IMR-90 (cell line): ENCODE data around the gene BRF1. TPM values are rescaled to one million over a fixed set of nuclear protein-coding genes. Genes with fewer than 3 reads are reported as not detected.

ENCODE experiments used
- ATAC-seq: fragments of 200-7000 bp; cut with Tn5 transposase; 2 replicates; pipeline ENCODE4 v1.9.1; 2020; ENCODE audit warnings: low read depth, mild to moderate bottlenecking, moderate library complexity
- BruUV-seq: library from RNA; stranded (reverse); fragments of 400-500 nt; replicated peaks from 2 replicates; lab custom pipeline; 2021; lab: Mats Ljungman, UMichigan
- CTCF ChIA-PET: fragments of 300-600 bp; formaldehyde crosslinking; extraction: SDS; loops from one replicate; lab custom pipeline; 2021; ENCODE audit warnings: antibody characterized with exemption; lab: Yijun Ruan, JAX
- POLR2A ChIA-PET: fragments of 300-600 bp; sonication (Branson Sonifier 250); formaldehyde crosslinking; loops from one replicate; lab custom pipeline; 2022; ENCODE audit warnings: antibody characterized with exemption; ENCODE audit not compliant: unreplicated experiment; lab: Charles Lee
- DNase-seq: peaks from one replicate; pipeline ENCODE4 v3.0.0; 2013
- H2AFZ ChIP-seq: replicated peaks from 2 replicates; pipeline ENCODE3; 2013; ENCODE audit warnings: low read length, mild to moderate bottlenecking; ENCODE audit not compliant: poor library complexity
- H2AK5ac ChIP-seq: 2 replicates; pipeline ENCODE4 v1.6.1; 2013; ENCODE audit warnings: low read depth, low read length, inconsistent platforms
- H2AK9ac ChIP-seq: replicated peaks from 2 replicates; pipeline ENCODE3; 2013; ENCODE audit warnings: mild to moderate bottlenecking, low read depth, low read length, moderate library complexity; ENCODE audit not compliant: poor library complexity
- H2BK120ac ChIP-seq: 2 replicates; pipeline ENCODE4 v1.6.1; 2013; ENCODE audit warnings: low read depth, low read length, inconsistent platforms
- H2BK15ac ChIP-seq: 3 replicates; pipeline ENCODE4 v1.6.1; 2013; ENCODE audit warnings: low read depth, low read length, inconsistent platforms
- H2BK20ac ChIP-seq: 2 replicates; pipeline ENCODE4 v1.6.1; 2013; ENCODE audit warnings: low read depth, mild to moderate bottlenecking, inconsistent platforms, low read length, moderate library complexity
- H2BK5ac ChIP-seq: 2 replicates; pipeline ENCODE4 v1.6.1; 2013; ENCODE audit warnings: mild to moderate bottlenecking, low read depth, low read length, inconsistent platforms; ENCODE audit not compliant: poor library complexity, severe bottlenecking
- H3K14ac ChIP-seq: replicated peaks from 2 replicates; pipeline ENCODE4 v1.6.1; 2013; ENCODE audit warnings: low read depth, low read length, inconsistent platforms
- H3K18ac ChIP-seq: 2 replicates; pipeline ENCODE4 v1.6.1; 2013; ENCODE audit warnings: low read depth, low read length, control low read depth
- H3K23ac ChIP-seq: 2 replicates; pipeline ENCODE4 v1.6.1; 2013; ENCODE audit warnings: low read depth, low read length, inconsistent platforms
- H3K27ac ChIP-seq: 2 replicates; pipeline ENCODE4 v1.5.1; 2013; ENCODE audit warnings: mild to moderate bottlenecking, control low read depth, low read length; ENCODE audit not compliant: insufficient read depth
- H3K27me3 ChIP-seq: 2 replicates; pipeline ENCODE4 v1.6.1; 2013; ENCODE audit warnings: low read length; ENCODE audit not compliant: control insufficient read depth, insufficient read depth
- H3K36me3 ChIP-seq: 2 replicates; pipeline ENCODE4 v1.6.1; 2013; ENCODE audit warnings: low read length, mixed read lengths; ENCODE audit not compliant: control insufficient read depth, insufficient read depth
- H3K4ac ChIP-seq: 2 replicates; pipeline ENCODE4 v1.6.1; 2013; ENCODE audit warnings: low read depth, low read length, inconsistent platforms
- H3K4me1 ChIP-seq: 2 replicates; pipeline ENCODE4 v1.6.1; 2013; ENCODE audit warnings: low read length, mixed read lengths; ENCODE audit not compliant: control insufficient read depth, insufficient read depth
- H3K4me2 ChIP-seq: 2 replicates; pipeline ENCODE4 v1.6.1; 2013; ENCODE audit warnings: low read depth, mild to moderate bottlenecking, control low read depth, low read length, moderate library complexity
- H3K4me3 ChIP-seq: 2 replicates; pipeline ENCODE4 v1.5.1; 2013; ENCODE audit warnings: low read depth, mild to moderate bottlenecking, control low read depth, low read length, moderate library complexity; ENCODE audit not compliant: insufficient read depth
- H3K56ac ChIP-seq: 2 replicates; pipeline ENCODE4 v1.6.1; 2013; ENCODE audit warnings: low read length, inconsistent platforms; ENCODE audit not compliant: insufficient read depth; ENCODE audit errors: extremely low read depth
- H3K79me1 ChIP-seq, 2 experiments: 2 replicates each; pipeline ENCODE4 v1.6.1; 2013; ENCODE audit warnings: low read length in 2 of 2, inconsistent platforms in 1 of 2, low read depth in 1 of 2
- H3K9ac ChIP-seq: 2 replicates; pipeline ENCODE4 v1.6.1; 2013; ENCODE audit warnings: low read depth, low read length, control low read depth
- H3K9me1 ChIP-seq: 2 replicates; pipeline ENCODE4 v1.6.1; 2013; ENCODE audit warnings: low read length, inconsistent platforms; ENCODE audit not compliant: insufficient read depth
- H3K9me3 ChIP-seq: 2 replicates; pipeline ENCODE4 v1.6.1; 2013; ENCODE audit warnings: low read length; ENCODE audit not compliant: control insufficient read depth, insufficient read depth
- H4K20me1 ChIP-seq: 2 replicates; pipeline ENCODE4 v1.6.1; 2013; ENCODE audit warnings: low read length, inconsistent platforms; ENCODE audit not compliant: insufficient read depth
- H4K5ac ChIP-seq: 2 replicates; pipeline ENCODE4 v1.6.1; 2013; ENCODE audit warnings: mild to moderate bottlenecking, low read depth, low read length, control low read depth
- H4K8ac ChIP-seq, 2 experiments: 2 replicates each; pipeline ENCODE4 v1.6.1; 2013; ENCODE audit warnings: low read depth in 2 of 2, low read length in 2 of 2, control low read depth in 1 of 2, inconsistent platforms in 1 of 2
- H4K91ac ChIP-seq: 2 replicates; pipeline ENCODE4 v1.6.1; 2013; ENCODE audit warnings: low read depth, low read length, inconsistent platforms; ENCODE audit not compliant: insufficient read depth
- BHLHE40 ChIP-seq: fragments of 150-350 bp; IDR thresholded peaks from 2 replicates; pipeline ENCODE4 v1.6.1; 2016; ENCODE audit warnings: mild to moderate bottlenecking, low read depth, low read length
- CEBPB ChIP-seq: IDR thresholded peaks from 2 replicates; pipeline ENCODE4 v1.6.1; 2012; ENCODE audit warnings: low read depth, low read length, improper control_type of control experiment
- CHD1 ChIP-seq: IDR thresholded peaks from 2 replicates; pipeline ENCODE4 v1.6.1; 2012; ENCODE audit warnings: low read depth, low read length, improper control_type of control experiment
- FOS ChIP-seq: fragments of 150-350 bp; IDR thresholded peaks from 2 replicates; pipeline ENCODE4 v1.6.1; 2016; ENCODE audit warnings: low read depth, low read length
- MAFK ChIP-seq: IDR thresholded peaks from 2 replicates; pipeline ENCODE4 v1.6.1; 2012; ENCODE audit warnings: low read depth, low read length, improper control_type of control experiment
- MAZ ChIP-seq: IDR thresholded peaks from 2 replicates; pipeline ENCODE4 v1.6.1; 2012; ENCODE audit warnings: low read depth, mild to moderate bottlenecking, low read length, improper control_type of control experiment, moderate library complexity, borderline replicate concordance
- MXI1 ChIP-seq: IDR thresholded peaks from 2 replicates; pipeline ENCODE4 v1.6.1; 2012; ENCODE audit warnings: low read depth, mild to moderate bottlenecking, low read length, moderate library complexity, borderline replicate concordance
- NFE2L2 ChIP-seq: fragments of 150-350 bp; IDR thresholded peaks from 2 replicates; pipeline ENCODE4 v1.6.1; 2016; ENCODE audit warnings: low read depth, mild to moderate bottlenecking, low read length
- POLR2A ChIP-seq: IDR thresholded peaks from 2 replicates; pipeline ENCODE4 v1.6.1; 2012; ENCODE audit warnings: mild to moderate bottlenecking, low read depth, low read length
- RAD21 ChIP-seq: IDR thresholded peaks from 2 replicates; pipeline ENCODE4 v1.6.1; 2012; ENCODE audit warnings: low read length, improper control_type of control experiment
- RCOR1 ChIP-seq: IDR thresholded peaks from 2 replicates; pipeline ENCODE4 v1.6.1; 2012; ENCODE audit warnings: mild to moderate bottlenecking, low read length, improper control_type of control experiment; ENCODE audit not compliant: insufficient replicate concordance
- RFX5 ChIP-seq: IDR thresholded peaks from 2 replicates; pipeline ENCODE4 v1.8.0; 2012; ENCODE audit warnings: low read depth, mild to moderate bottlenecking, low read length, moderate library complexity
- WGBS, 2 experiments: methylation state at CpG; one replicate each; pipeline versions ENCODE4 v1.1.5 to v1.1.7; 2013; ENCODE audit warnings: missing lambda C conversion rate in 2 of 2; ENCODE audit not compliant: insufficient read length in 1 of 2; ENCODE audit errors: extremely low coverage in 2 of 2; 5-methylcytosine and 5-hydroxymethylcytosine counted together
- dilution Hi-C: fragments of 300-500 bp; cut with HindIII; formaldehyde crosslinking; loops from one replicate; pipeline ENCODE4 v1.14.3; 2018; ENCODE audit warnings: low sequenced_read_pairs; ENCODE audit not compliant: unreplicated experiment
- in situ Hi-C: fragments of 300-500 bp; cut with MboI; formaldehyde crosslinking; loops from 3 replicates; pipeline ENCODE4 v1.14.3; 2019; ENCODE audit warnings: low sequenced_read_pairs, inconsistent platforms, mixed read lengths
- intact Hi-C: fragments of 100-400 bp; cut with micrococcal nuclease; formaldehyde crosslinking; loops from 2 replicates; pipeline ENCODE4 v1.10.0; 2022
- polyA plus RNA-seq, 3 experiments: library from polyadenylated mRNA; depleted of rRNA; stranded (reverse); fragments of >200 nt; gene quantifications; 2 replicates each; pipeline ENCODE4 v1.2.3, GENCODE V29; 2012; ENCODE audit warnings: low replicate concordance in 1 of 3
- total RNA-seq: library from RNA; depleted of rRNA; stranded (reverse); fragments of >200 nt; gene quantifications from 2 replicates; pipeline ENCODE4 v1.2.3, GENCODE V29; 2012
- TF ChIP-seq, protein P1 (sequence below): conservative IDR thresholded peaks from 2 replicates; pipeline ENCODE4 v1.5.1; 2012; ENCODE audit warnings: mild to moderate bottlenecking, low read depth, low read length, improper control_type of control experiment
- TF ChIP-seq, protein P2 (sequence below): fragments of 150-350 bp; IDR thresholded peaks from 2 replicates; pipeline ENCODE4 v1.6.1; 2016; ENCODE audit warnings: low read depth, mild to moderate bottlenecking, low read length, moderate library complexity, borderline replicate concordance
- TF ChIP-seq, protein P3 (sequence below): fragments of 150-350 bp; IDR thresholded peaks from 2 replicates; pipeline ENCODE4 v1.6.1; 2017; ENCODE audit warnings: mild to moderate bottlenecking, antibody characterized with exemption, low read length, low read depth

The BRF1 gene
- total and polyA plus RNA-seq, 2 of the 4 experiments (the other 2 are of a cell fraction), result 12.4 to 16.7 TPM

DNA sequence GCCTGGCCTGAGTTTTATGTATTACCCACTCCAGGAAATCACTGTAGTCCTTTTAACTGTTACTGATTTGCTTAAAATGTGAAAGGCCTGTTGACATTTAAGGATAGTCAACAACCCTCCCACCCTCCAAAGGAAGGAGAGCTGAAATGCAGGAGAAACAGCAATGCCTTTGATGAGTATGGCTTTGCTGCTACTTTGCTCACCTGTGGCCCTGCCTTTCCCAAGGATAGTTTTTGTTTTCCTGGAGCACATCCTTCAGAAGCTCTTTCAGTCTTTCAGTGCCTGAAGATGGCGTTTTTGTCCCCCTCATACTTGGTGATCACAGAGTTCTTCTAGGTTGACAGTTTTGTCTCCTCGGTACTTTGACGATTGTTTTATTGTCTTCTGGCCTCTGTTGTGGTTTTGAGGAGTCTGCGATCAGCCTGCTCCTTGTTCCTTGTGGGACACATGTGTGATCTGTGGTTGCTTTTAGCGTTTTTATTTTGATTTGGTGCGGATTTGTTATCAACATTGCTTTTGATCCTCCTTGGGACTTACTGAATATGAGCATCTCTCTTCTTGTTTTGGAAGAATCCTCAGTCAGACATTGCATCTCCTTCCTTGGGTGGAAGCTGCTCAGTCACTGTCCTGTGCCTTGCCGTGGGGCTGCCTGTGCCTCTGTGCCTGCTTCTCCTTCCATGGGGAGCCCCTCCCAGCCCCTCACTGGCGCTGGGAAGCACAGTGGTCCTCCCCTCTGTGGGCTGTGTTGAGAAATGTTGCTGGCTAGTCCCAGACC, 31.0 kb upstream of the BRF1 start:
- no peak for ATAC-seq
- peak overlapping the region; percentile 39 for H2AK9ac ChIP-seq
- H2AK5ac ChIP-seq, result peak overlapping the region; percentile 50; the same call in 1 of the 2 replicates
- no peak overlapping the region for H3K4ac ChIP-seq
- no peak overlapping the region for H2BK5ac ChIP-seq
- no peaks in the 10 kb centered on the region for H3K27me3 ChIP-seq
- peaks cover 7% of the 10 kb centered on the region; the same call in 1 of the 2 replicates for H3K9me1 ChIP-seq
- no peak for DNase-seq
- no peak overlapping the region for H4K91ac ChIP-seq
- H3K27ac ChIP-seq, result no peak overlapping the region
- H3K4me3 ChIP-seq, result no peak overlapping the region
- peaks cover 5% of the 10 kb centered on the region; the same call in 1 of the 2 replicates for H3K4me1 ChIP-seq
- no peak overlapping the region for H2BK20ac ChIP-seq
- CTCF ChIA-PET, result no interaction called here
- POLR2A ChIA-PET, result no interaction called here
- no peak overlapping the region for H3K4me2 ChIP-seq
- no peak overlapping the region for H3K9ac ChIP-seq
- intact Hi-C loops (no loop called here), in situ Hi-C loops (no loop called here), dilution Hi-C loops (no loop called here)
- H4K20me1 ChIP-seq, result peaks cover 57% of the 10 kb centered on the region
- peak overlapping the region; percentile 51 for H2AFZ ChIP-seq
- no peak overlapping the region for H3K18ac ChIP-seq
- no peaks in the 10 kb centered on the region; the same call in 1 of the 2 replicates for H3K9me3 ChIP-seq
- H3K23ac ChIP-seq, result no peak overlapping the region; the same call in 1 of the 2 replicates
- TF ChIP-seq FOS, result no peak
- TF ChIP-seq POLR2A, result no peak
- TF ChIP-seq BHLHE40, result no peak
- TF ChIP-seq MXI1, result no peak
- TF ChIP-seq, protein P1, sequence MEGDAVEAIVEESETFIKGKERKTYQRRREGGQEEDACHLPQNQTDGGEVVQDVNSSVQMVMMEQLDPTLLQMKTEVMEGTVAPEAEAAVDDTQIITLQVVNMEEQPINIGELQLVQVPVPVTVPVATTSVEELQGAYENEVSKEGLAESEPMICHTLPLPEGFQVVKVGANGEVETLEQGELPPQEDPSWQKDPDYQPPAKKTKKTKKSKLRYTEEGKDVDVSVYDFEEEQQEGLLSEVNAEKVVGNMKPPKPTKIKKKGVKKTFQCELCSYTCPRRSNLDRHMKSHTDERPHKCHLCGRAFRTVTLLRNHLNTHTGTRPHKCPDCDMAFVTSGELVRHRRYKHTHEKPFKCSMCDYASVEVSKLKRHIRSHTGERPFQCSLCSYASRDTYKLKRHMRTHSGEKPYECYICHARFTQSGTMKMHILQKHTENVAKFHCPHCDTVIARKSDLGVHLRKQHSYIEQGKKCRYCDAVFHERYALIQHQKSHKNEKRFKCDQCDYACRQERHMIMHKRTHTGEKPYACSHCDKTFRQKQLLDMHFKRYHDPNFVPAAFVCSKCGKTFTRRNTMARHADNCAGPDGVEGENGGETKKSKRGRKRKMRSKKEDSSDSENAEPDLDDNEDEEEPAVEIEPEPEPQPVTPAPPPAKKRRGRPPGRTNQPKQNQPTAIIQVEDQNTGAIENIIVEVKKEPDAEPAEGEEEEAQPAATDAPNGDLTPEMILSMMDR, result no peak
- no peak for TF ChIP-seq RAD21
- TF ChIP-seq MAFK, result no peak
- no peak for TF ChIP-seq CEBPB
- TF ChIP-seq RCOR1, result no peak
- TF ChIP-seq, protein P2, sequence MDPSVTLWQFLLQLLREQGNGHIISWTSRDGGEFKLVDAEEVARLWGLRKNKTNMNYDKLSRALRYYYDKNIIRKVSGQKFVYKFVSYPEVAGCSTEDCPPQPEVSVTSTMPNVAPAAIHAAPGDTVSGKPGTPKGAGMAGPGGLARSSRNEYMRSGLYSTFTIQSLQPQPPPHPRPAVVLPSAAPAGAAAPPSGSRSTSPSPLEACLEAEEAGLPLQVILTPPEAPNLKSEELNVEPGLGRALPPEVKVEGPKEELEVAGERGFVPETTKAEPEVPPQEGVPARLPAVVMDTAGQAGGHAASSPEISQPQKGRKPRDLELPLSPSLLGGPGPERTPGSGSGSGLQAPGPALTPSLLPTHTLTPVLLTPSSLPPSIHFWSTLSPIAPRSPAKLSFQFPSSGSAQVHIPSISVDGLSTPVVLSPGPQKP, result no peak
- no peak for TF ChIP-seq CHD1
- TF ChIP-seq MAZ, result no peak
- no peak for TF ChIP-seq NFE2L2
- TF ChIP-seq RFX5, result no peak
- TF ChIP-seq, protein P3, sequence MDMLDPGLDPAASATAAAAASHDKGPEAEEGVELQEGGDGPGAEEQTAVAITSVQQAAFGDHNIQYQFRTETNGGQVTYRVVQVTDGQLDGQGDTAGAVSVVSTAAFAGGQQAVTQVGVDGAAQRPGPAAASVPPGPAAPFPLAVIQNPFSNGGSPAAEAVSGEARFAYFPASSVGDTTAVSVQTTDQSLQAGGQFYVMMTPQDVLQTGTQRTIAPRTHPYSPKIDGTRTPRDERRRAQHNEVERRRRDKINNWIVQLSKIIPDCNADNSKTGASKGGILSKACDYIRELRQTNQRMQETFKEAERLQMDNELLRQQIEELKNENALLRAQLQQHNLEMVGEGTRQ, result no peak
- no peak overlapping the region for H3K14ac ChIP-seq
- no peak overlapping the region for H2BK120ac ChIP-seq
- BruUV-seq, result no TSS peak
- no CpG with 5 or more reads among the region's 8 CpGs for WGBS, 2 experiments
- no peak overlapping the region for H4K8ac ChIP-seq
- no peaks in the 10 kb centered on the region; the same call in 1 of the 2 replicates for H3K36me3 ChIP-seq
- peaks cover 11 to 61% of the 10 kb centered on the region in 2 experiments for H3K79me1 ChIP-seq
- no peak overlapping the region for H4K5ac ChIP-seq
- H2BK15ac ChIP-seq, result no peak overlapping the region
- no peak overlapping the region for H3K56ac ChIP-seq
